ENCODE results near the gene KCTD4.

DNA sequence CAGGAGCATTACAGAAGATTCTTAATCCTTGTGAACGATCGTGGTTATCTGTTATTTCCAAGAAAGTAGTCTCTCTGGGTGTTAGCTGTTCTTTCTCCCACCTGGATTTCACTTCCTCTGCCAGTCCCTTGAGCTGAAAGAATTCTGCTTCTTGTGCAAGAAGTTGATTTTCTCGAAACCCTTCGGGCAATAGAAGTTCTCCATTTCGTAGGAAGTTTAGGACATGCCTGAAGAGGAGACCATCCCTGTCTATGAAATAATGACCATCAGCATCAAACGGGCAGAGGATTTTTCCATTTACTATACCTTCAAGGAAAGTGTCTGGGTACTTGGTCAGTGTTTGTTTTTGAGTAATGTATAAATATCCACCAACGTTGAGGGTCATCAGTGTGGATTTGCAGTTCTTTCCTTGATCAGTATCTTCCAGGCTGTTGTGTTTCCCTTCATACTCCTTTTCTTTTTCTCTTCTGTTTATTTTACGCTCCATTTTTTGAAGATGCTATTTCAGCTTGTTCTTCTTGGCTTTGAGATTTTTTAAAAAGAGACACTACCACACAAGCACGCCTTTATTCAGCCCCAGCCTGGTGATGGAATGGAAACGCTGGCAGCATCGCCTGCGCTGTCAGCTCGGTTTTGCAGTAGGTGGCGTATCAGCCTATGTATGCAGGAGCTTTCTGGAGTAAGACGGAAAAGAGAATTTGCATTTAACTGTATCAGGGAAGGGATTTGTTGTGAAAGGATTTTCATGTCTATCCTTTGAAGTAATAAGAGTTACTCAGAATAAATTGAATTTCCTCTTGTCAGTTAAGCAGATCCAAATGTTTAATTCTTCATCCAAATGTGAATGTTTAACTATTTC is 6.5 kb downstream of the KCTD4 start:
- TF ChIP-seq, protein P1, sequence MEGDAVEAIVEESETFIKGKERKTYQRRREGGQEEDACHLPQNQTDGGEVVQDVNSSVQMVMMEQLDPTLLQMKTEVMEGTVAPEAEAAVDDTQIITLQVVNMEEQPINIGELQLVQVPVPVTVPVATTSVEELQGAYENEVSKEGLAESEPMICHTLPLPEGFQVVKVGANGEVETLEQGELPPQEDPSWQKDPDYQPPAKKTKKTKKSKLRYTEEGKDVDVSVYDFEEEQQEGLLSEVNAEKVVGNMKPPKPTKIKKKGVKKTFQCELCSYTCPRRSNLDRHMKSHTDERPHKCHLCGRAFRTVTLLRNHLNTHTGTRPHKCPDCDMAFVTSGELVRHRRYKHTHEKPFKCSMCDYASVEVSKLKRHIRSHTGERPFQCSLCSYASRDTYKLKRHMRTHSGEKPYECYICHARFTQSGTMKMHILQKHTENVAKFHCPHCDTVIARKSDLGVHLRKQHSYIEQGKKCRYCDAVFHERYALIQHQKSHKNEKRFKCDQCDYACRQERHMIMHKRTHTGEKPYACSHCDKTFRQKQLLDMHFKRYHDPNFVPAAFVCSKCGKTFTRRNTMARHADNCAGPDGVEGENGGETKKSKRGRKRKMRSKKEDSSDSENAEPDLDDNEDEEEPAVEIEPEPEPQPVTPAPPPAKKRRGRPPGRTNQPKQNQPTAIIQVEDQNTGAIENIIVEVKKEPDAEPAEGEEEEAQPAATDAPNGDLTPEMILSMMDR (IDR thresholded peaks at IDR 0.05; ENCODE audit: low read depth, low read length) = no peak
- no peak for TF ChIP-seq EZH2phosphoT487 (IDR thresholded peaks at IDR 0.05; ENCODE audit: low read depth)

All from OCI-LY3 (cell line).